ENCODE results near the gene CREB3L4.

GRCh38 chr1:153922076-153922971 is 45.4 kb upstream of the CREB3L4 start:
- no peak for TF ChIP-seq EZH2 (IDR thresholded peaks at IDR 0.05; ENCODE audit: low read length)
- TF ChIP-seq, protein P1, sequence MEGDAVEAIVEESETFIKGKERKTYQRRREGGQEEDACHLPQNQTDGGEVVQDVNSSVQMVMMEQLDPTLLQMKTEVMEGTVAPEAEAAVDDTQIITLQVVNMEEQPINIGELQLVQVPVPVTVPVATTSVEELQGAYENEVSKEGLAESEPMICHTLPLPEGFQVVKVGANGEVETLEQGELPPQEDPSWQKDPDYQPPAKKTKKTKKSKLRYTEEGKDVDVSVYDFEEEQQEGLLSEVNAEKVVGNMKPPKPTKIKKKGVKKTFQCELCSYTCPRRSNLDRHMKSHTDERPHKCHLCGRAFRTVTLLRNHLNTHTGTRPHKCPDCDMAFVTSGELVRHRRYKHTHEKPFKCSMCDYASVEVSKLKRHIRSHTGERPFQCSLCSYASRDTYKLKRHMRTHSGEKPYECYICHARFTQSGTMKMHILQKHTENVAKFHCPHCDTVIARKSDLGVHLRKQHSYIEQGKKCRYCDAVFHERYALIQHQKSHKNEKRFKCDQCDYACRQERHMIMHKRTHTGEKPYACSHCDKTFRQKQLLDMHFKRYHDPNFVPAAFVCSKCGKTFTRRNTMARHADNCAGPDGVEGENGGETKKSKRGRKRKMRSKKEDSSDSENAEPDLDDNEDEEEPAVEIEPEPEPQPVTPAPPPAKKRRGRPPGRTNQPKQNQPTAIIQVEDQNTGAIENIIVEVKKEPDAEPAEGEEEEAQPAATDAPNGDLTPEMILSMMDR (optimal IDR thresholded peaks at IDR 0.05 in 1 of 3, IDR thresholded peaks at IDR 0.05 in 1 of 3, conservative IDR thresholded peaks at IDR 0.05 in 1 of 3; ENCODE audit: extremely low read depth in 1 of 3, insufficient read depth in 2 of 3, low read length in 3 of 3) = peak in 2 of 3 experiments; percentile 19 to 41
